ENCODE data around the gene AGTPBP1. TPM values are rescaled to one million over a fixed set of nuclear protein-coding genes. Genes with fewer than 3 reads are reported as not detected.
A peak's percentile ranks its signal among the peaks of the same experiment; 100 is the strongest.

Gene AGTPBP1
- total and polyA plus RNA-seq, 2 donors, result 15.9 to 34.7 TPM

GRCh38 chr9:85615792-85616191 lies 126.0 kb downstream of the AGTPBP1 start:
- H3K4me3 ChIP-seq (ENCODE audit: low read length in 2 of 2), result no peak overlapping the region
- H3K27ac ChIP-seq (ENCODE audit: low read depth in 1 of 2, low read length in 1 of 2), result no peak overlapping the region
- 99% methylated on average over 1 of the region's 1 CpG for WGBS
- H3K4me1 ChIP-seq (ENCODE audit: control insufficient read depth in 2 of 2, insufficient read depth in 2 of 2, low read length in 2 of 2), result no peaks in the 10 kb centered on the region
- H3K36me3 ChIP-seq (ENCODE audit: control insufficient read depth in 2 of 2, insufficient read depth in 2 of 2, low read length in 1 of 2), result no peaks in the 10 kb centered on the region
- no peaks in the 10 kb centered on the region for H3K27me3 ChIP-seq (ENCODE audit: control insufficient read depth in 2 of 2, insufficient read depth in 1 of 2, low read length in 1 of 2)
- H3K9me3 ChIP-seq (ENCODE audit: control insufficient read depth in 2 of 2, insufficient read depth in 1 of 2, low read length in 1 of 2), result no peaks in the 10 kb centered on the region
- DNase-seq (ENCODE audit: low read depth in 6 of 9, low spot score in 9 of 9), result no peak

GRCh38 chr9:85610074-85610860 lies 131.5 kb downstream of the AGTPBP1 start:
- Histone ChIP-seq H3K27me3 (ENCODE audit: control insufficient read depth in 2 of 2, insufficient read depth in 1 of 2, low read length in 1 of 2) (no peaks in the 10 kb centered on the region), H3K4me1 (ENCODE audit: control insufficient read depth in 2 of 2, insufficient read depth in 2 of 2, low read length in 2 of 2) (no peaks in the 10 kb centered on the region), H3K27ac (ENCODE audit: low read depth in 1 of 2, low read length in 1 of 2) (no peak overlapping the region), H3K9me3 (ENCODE audit: control insufficient read depth in 2 of 2, insufficient read depth in 1 of 2, low read length in 1 of 2) (no peaks in the 10 kb centered on the region), H3K36me3 (ENCODE audit: control insufficient read depth in 2 of 2, insufficient read depth in 2 of 2, low read length in 1 of 2) (no peaks in the 10 kb centered on the region), H3K4me3 (ENCODE audit: low read length in 2 of 2) (no peak overlapping the region)
- DNase-seq (ENCODE audit: low read depth in 6 of 9, low spot score in 9 of 9), result peak; percentile 34 to 85 (median 65)
- WGBS, result 72% methylated on average over 4 of the region's 4 CpGs

GRCh38 chr9:85605905-85606304 lies 135.8 kb downstream of the AGTPBP1 start:
- peaks cover 7 to 8% of the 10 kb centered on the region in 2 donors for H3K36me3 ChIP-seq (ENCODE audit: control insufficient read depth in 2 of 2, insufficient read depth in 2 of 2, low read length in 1 of 2)
- H3K4me3 ChIP-seq (ENCODE audit: low read length in 2 of 2), result no peak overlapping the region
- H3K4me1 ChIP-seq (ENCODE audit: control insufficient read depth in 2 of 2, insufficient read depth in 2 of 2, low read length in 2 of 2), result peaks cover 0 to 2% of the 10 kb centered on the region in 2 donors
- DNase-seq (ENCODE audit: low read depth in 6 of 9, low spot score in 9 of 9), result no peak
- 96% methylated on average over 1 of the region's 1 CpG for WGBS
- H3K27ac ChIP-seq (ENCODE audit: low read depth in 1 of 2, low read length in 1 of 2), result no peak overlapping the region
- H3K9me3 ChIP-seq (ENCODE audit: control insufficient read depth in 2 of 2, insufficient read depth in 1 of 2, low read length in 1 of 2), result peaks cover 0 to 2% of the 10 kb centered on the region in 2 donors
- no peaks in the 10 kb centered on the region for H3K27me3 ChIP-seq (ENCODE audit: control insufficient read depth in 2 of 2, insufficient read depth in 1 of 2, low read length in 1 of 2)

GRCh38 chr9:85603936-85604335 lies 137.8 kb downstream of the AGTPBP1 start:
- peaks cover 0 to 8% of the 10 kb centered on the region in 2 donors for H3K4me1 ChIP-seq (ENCODE audit: control insufficient read depth in 2 of 2, insufficient read depth in 2 of 2, low read length in 2 of 2)
- no peak for DNase-seq (ENCODE audit: low read depth in 6 of 9, low spot score in 9 of 9)
- no peaks in the 10 kb centered on the region for H3K27me3 ChIP-seq (ENCODE audit: control insufficient read depth in 2 of 2, insufficient read depth in 1 of 2, low read length in 1 of 2)
- 98% methylated on average over 3 of the region's 3 CpGs for WGBS
- peaks cover 7 to 8% of the 10 kb centered on the region in 2 donors for H3K36me3 ChIP-seq (ENCODE audit: control insufficient read depth in 2 of 2, insufficient read depth in 2 of 2, low read length in 1 of 2)
- peaks cover 0 to 2% of the 10 kb centered on the region in 2 donors for H3K9me3 ChIP-seq (ENCODE audit: control insufficient read depth in 2 of 2, insufficient read depth in 1 of 2, low read length in 1 of 2)
- no peak overlapping the region for H3K4me3 ChIP-seq (ENCODE audit: low read length in 2 of 2)
- H3K27ac ChIP-seq (ENCODE audit: low read depth in 1 of 2, low read length in 1 of 2), result no peak overlapping the region

- peaks cover 0 to 8% of the 10 kb centered on the region in 2 donors for H3K4me1 ChIP-seq (ENCODE audit: control insufficient read depth in 2 of 2, insufficient read depth in 2 of 2, low read length in 2 of 2)
- H3K27me3 ChIP-seq (ENCODE audit: control insufficient read depth in 2 of 2, insufficient read depth in 1 of 2, low read length in 1 of 2), result no peaks in the 10 kb centered on the region
- peaks cover 0 to 2% of the 10 kb centered on the region in 2 donors for H3K9me3 ChIP-seq (ENCODE audit: control insufficient read depth in 2 of 2, insufficient read depth in 1 of 2, low read length in 1 of 2)
- 97% methylated on average over 6 of the region's 6 CpGs for WGBS
- no peak overlapping the region for H3K4me3 ChIP-seq (ENCODE audit: low read length in 2 of 2)
- no peak overlapping the region for H3K27ac ChIP-seq (ENCODE audit: low read depth in 1 of 2, low read length in 1 of 2)
- peaks cover 7 to 8% of the 10 kb centered on the region in 2 donors for H3K36me3 ChIP-seq (ENCODE audit: control insufficient read depth in 2 of 2, insufficient read depth in 2 of 2, low read length in 1 of 2)
- DNase-seq (ENCODE audit: low read depth in 6 of 9, low spot score in 9 of 9), result no peak
These were observed 139.0 kb downstream of the AGTPBP1 start for GRCh38 chr9:85602742-85603141.

- peak in 4 of 9 donors; percentile 6 to 56 (median 27) for DNase-seq (ENCODE audit: low read depth in 6 of 9, low spot score in 9 of 9)
- Histone ChIP-seq H3K36me3 (ENCODE audit: control insufficient read depth in 2 of 2, insufficient read depth in 2 of 2, low read length in 1 of 2) (peaks cover 7 to 8% of the 10 kb centered on the region in 2 donors), H3K4me3 (ENCODE audit: low read length in 2 of 2) (no peak overlapping the region), H3K27me3 (ENCODE audit: control insufficient read depth in 2 of 2, insufficient read depth in 1 of 2, low read length in 1 of 2) (no peaks in the 10 kb centered on the region), H3K4me1 (ENCODE audit: control insufficient read depth in 2 of 2, insufficient read depth in 2 of 2, low read length in 2 of 2) (peaks cover 0 to 8% of the 10 kb centered on the region in 2 donors), H3K9me3 (ENCODE audit: control insufficient read depth in 2 of 2, insufficient read depth in 1 of 2, low read length in 1 of 2) (peaks cover 0 to 2% of the 10 kb centered on the region in 2 donors), H3K27ac (ENCODE audit: low read depth in 1 of 2, low read length in 1 of 2) (no peak overlapping the region)
- 72% methylated on average over 8 of the region's 8 CpGs for WGBS
These were observed 141.0 kb downstream of the AGTPBP1 start for GRCh38 chr9:85600675-85601263.

GRCh38 chr9:85599540-85600105 lies 142.1 kb downstream of the AGTPBP1 start:
- Histone ChIP-seq H3K27ac (ENCODE audit: low read depth in 1 of 2, low read length in 1 of 2) (no peak overlapping the region), H3K9me3 (ENCODE audit: control insufficient read depth in 2 of 2, insufficient read depth in 1 of 2, low read length in 1 of 2) (peaks cover 0 to 2% of the 10 kb centered on the region in 2 donors), H3K27me3 (ENCODE audit: control insufficient read depth in 2 of 2, insufficient read depth in 1 of 2, low read length in 1 of 2) (no peaks in the 10 kb centered on the region), H3K4me3 (ENCODE audit: low read length in 2 of 2) (no peak overlapping the region), H3K4me1 (ENCODE audit: control insufficient read depth in 2 of 2, insufficient read depth in 2 of 2, low read length in 2 of 2) (peaks cover 0 to 8% of the 10 kb centered on the region in 2 donors), H3K36me3 (ENCODE audit: control insufficient read depth in 2 of 2, insufficient read depth in 2 of 2, low read length in 1 of 2) (peaks cover 7 to 8% of the 10 kb centered on the region in 2 donors)
- no peak for DNase-seq (ENCODE audit: low read depth in 6 of 9, low spot score in 9 of 9)
- 97% methylated on average over 3 of the region's 3 CpGs for WGBS

- 79% methylated on average over 3 of the region's 3 CpGs for WGBS
These were observed 147.4 kb downstream of the AGTPBP1 start for GRCh38 chr9:85594316-85594715.

GRCh38 chr9:85586684-85587083 lies 155.1 kb downstream of the AGTPBP1 start:
- Histone ChIP-seq H3K4me3 (ENCODE audit: low read length in 2 of 2) (no peak overlapping the region), H3K4me1 (ENCODE audit: control insufficient read depth in 2 of 2, insufficient read depth in 2 of 2, low read length in 2 of 2) (no peaks in the 10 kb centered on the region), H3K27ac (ENCODE audit: low read depth in 1 of 2, low read length in 1 of 2) (no peak overlapping the region), H3K36me3 (ENCODE audit: control insufficient read depth in 2 of 2, insufficient read depth in 2 of 2, low read length in 1 of 2) (no peaks in the 10 kb centered on the region), H3K9me3 (ENCODE audit: control insufficient read depth in 2 of 2, insufficient read depth in 1 of 2, low read length in 1 of 2) (no peaks in the 10 kb centered on the region), H3K27me3 (ENCODE audit: control insufficient read depth in 2 of 2, insufficient read depth in 1 of 2, low read length in 1 of 2) (no peaks in the 10 kb centered on the region)
- 99% methylated on average over 3 of the region's 3 CpGs for WGBS
- DNase-seq (ENCODE audit: low read depth in 6 of 9, low spot score in 9 of 9), result no peak

More at GRCh38 chr9:85594316-85594715, 147.4 kb downstream of the AGTPBP1 start:
- no peaks in the 10 kb centered on the region for H3K36me3 ChIP-seq (ENCODE audit: control insufficient read depth in 2 of 2, insufficient read depth in 2 of 2, low read length in 1 of 2)
- H3K4me3 ChIP-seq (ENCODE audit: low read length in 2 of 2), result no peak overlapping the region
- H3K27me3 ChIP-seq (ENCODE audit: control insufficient read depth in 2 of 2, insufficient read depth in 1 of 2, low read length in 1 of 2), result no peaks in the 10 kb centered on the region
- H3K4me1 ChIP-seq (ENCODE audit: control insufficient read depth in 2 of 2, insufficient read depth in 2 of 2, low read length in 2 of 2), result no peaks in the 10 kb centered on the region
- H3K9me3 ChIP-seq (ENCODE audit: control insufficient read depth in 2 of 2, insufficient read depth in 1 of 2, low read length in 1 of 2), result no peaks in the 10 kb centered on the region
- no peak for DNase-seq (ENCODE audit: low read depth in 6 of 9, low spot score in 9 of 9)
- no peak overlapping the region for H3K27ac ChIP-seq (ENCODE audit: low read depth in 1 of 2, low read length in 1 of 2)
